K562 (cell line): ENCODE measurements around the gene CXCL1. TPM values are rescaled to one million over a fixed set of nuclear protein-coding genes. Genes with fewer than 3 reads are reported as not detected.

Source experiments
- ATAC-seq: fragments of 200-7000 bp; cut with Tn5 transposase; 3 replicates; pipeline ENCODE4 v1.9.1; 2020; ENCODE audit warnings: moderate library complexity
- BruUV-seq: library from RNA; stranded (reverse); fragments of 400-500 nt; replicated peaks from 2 replicates; lab custom pipeline; 2021; lab: Mats Ljungman, UMichigan
- CTCF ChIA-PET: fragments of 300-600 bp; formaldehyde crosslinking; extraction: SDS; loops from one replicate; lab custom pipeline; 2021; ENCODE audit warnings: low intra/inter-chr PET ratio; lab: Yijun Ruan, JAX
- POLR2A ChIA-PET: fragments of 300-600, 350-650 bp; sonication (Branson Sonifier 250); formaldehyde crosslinking; extraction: SDS; loops from one replicate; lab custom pipeline; 2021; ENCODE audit warnings: antibody characterized with exemption, inconsistent platforms; lab: Yijun Ruan, JAX
- DNase-seq, 4 experiments: peaks; one replicate each; pipeline versions ENCODE4 v3.0.0 to v3.0.0-alpha.2; 2011 to 2018; ENCODE audit warnings: low spot score in 3 of 4, mixed read lengths in 3 of 4; ENCODE audit errors: extremely low read depth in 1 of 4
- FAIRE-seq: peaks from 2 replicates; lab custom pipeline; 2011; peaks lifted over from hg19 to GRCh38; lab: Jason Lieb, UNC
- H2AFZ ChIP-seq: 2 replicates; pipeline ENCODE4 v1.6.0; 2011; ENCODE audit warnings: low read depth, low read length, control low read depth, inconsistent platforms
- H3K27ac ChIP-seq: fragments of 200-600 bp; 3 replicates; pipeline ENCODE4 v1.8.0; 2011; ENCODE audit warnings: low read depth, mild to moderate bottlenecking, control low read depth, inconsistent platforms, low read length, moderate library complexity, mixed read lengths; ENCODE audit errors: extremely low read depth
- H3K27me3 ChIP-seq, 2 experiments: fragments of 300-600 bp in 1 of 2; 2 replicates in 1 of 2; 3 replicates in 1 of 2; pipeline versions ENCODE4 v1.6.0 to v1.8.0; 2011; ENCODE audit warnings: inconsistent platforms in 2 of 2, low read length in 2 of 2, mild to moderate bottlenecking in 1 of 2, mixed read lengths in 1 of 2, moderate library complexity in 1 of 2; ENCODE audit not compliant: control insufficient read depth in 2 of 2, insufficient read depth in 2 of 2
- H3K36me3 ChIP-seq: fragments of 300-600 bp; 3 replicates; pipeline ENCODE4 v1.8.0; 2011; ENCODE audit warnings: mild to moderate bottlenecking, low read length, inconsistent platforms; ENCODE audit not compliant: control insufficient read depth, insufficient read depth
- H3K4me1 ChIP-seq, 2 experiments: fragments of 200-600 bp in 1 of 2; replicated peaks in 1 of 2; 2 replicates in 1 of 2; 3 replicates in 1 of 2; pipeline versions ENCODE4 v1.5.1 to v1.8.0; 2011; ENCODE audit warnings: inconsistent platforms in 2 of 2, low read length in 2 of 2, mild to moderate bottlenecking in 1 of 2, mixed read lengths in 1 of 2, moderate library complexity in 1 of 2; ENCODE audit not compliant: control insufficient read depth in 2 of 2, insufficient read depth in 2 of 2
- H3K4me2 ChIP-seq: 2 replicates; pipeline ENCODE4 v1.6.1; 2011; ENCODE audit warnings: low read length, control low read depth, inconsistent platforms, mixed read lengths; ENCODE audit not compliant: insufficient read depth
- H3K4me3 ChIP-seq: fragments of 200-600 bp; sonication (generic), shearing (Covaris generic); 2 replicates; pipeline ENCODE4 v1.5.1; 2016; ENCODE audit warnings: control low read depth, inconsistent platforms
- H3K79me2 ChIP-seq: fragments of 200-600 bp; 3 replicates; pipeline ENCODE4 v1.8.0; 2011; ENCODE audit warnings: low read length, inconsistent platforms; ENCODE audit not compliant: control insufficient read depth, insufficient read depth
- H3K9ac ChIP-seq, 2 experiments: 2 replicates each; pipeline versions ENCODE4 v1.6.0 to v1.6.1; 2011; ENCODE audit warnings: low read depth in 2 of 2, low read length in 2 of 2, control low read depth in 1 of 2, inconsistent platforms in 1 of 2, mild to moderate bottlenecking in 1 of 2, mixed read lengths in 1 of 2; ENCODE audit not compliant: insufficient read depth in 1 of 2
- H3K9me1 ChIP-seq: one replicate; pipeline ENCODE4 v1.6.0; 2011; ENCODE audit warnings: inconsistent platforms, mild to moderate bottlenecking, low read length, moderate library complexity; ENCODE audit not compliant: control insufficient read depth, insufficient read depth
- H3K9me3 ChIP-seq: replicated peaks from 2 replicates; pipeline ENCODE4 v1.5.1; 2011; ENCODE audit warnings: low read depth, low read length, inconsistent platforms; ENCODE audit not compliant: control insufficient read depth, insufficient read depth
- H4K20me1 ChIP-seq: replicated peaks from 2 replicates; pipeline ENCODE4 v1.6.1; 2011; ENCODE audit warnings: low read length, inconsistent platforms, mixed read lengths; ENCODE audit not compliant: control insufficient read depth, insufficient read depth
- COPS2 ChIP-seq: fragments of 450-650 bp; conservative IDR thresholded peaks from 2 replicates; pipeline ENCODE4 v1.6.1; 2016; ENCODE audit warnings: mild to moderate bottlenecking, moderate library complexity
- GTF2F1 ChIP-seq: IDR thresholded peaks from 2 replicates; pipeline ENCODE4 v1.6.1; 2011; ENCODE audit warnings: low read depth, low read length, improper control_type of control experiment
- HNRNPL ChIP-seq: fragments of 200-400 bp; formaldehyde crosslinking; IDR thresholded peaks from 2 replicates; pipeline ENCODE4 v1.6.1; 2017; ENCODE audit warnings: low read depth, mild to moderate bottlenecking, low read length
- MTA2 ChIP-seq: fragments of 450-650 bp; IDR thresholded peaks from 2 replicates; pipeline ENCODE4 v1.6.1; 2016; ENCODE audit warnings: low read depth
- NCOR1 ChIP-seq: fragments of 450-650 bp; IDR thresholded peaks from 2 replicates; pipeline ENCODE4 v1.6.1; 2016; ENCODE audit warnings: mild to moderate bottlenecking, moderate library complexity
- WHSC1 ChIP-seq: IDR thresholded peaks from one replicate; pipeline ENCODE4 v1.6.1; 2012; ENCODE audit warnings: low read length, control low read depth, inconsistent platforms
- ZNF239 ChIP-seq: fragments of 250-450 bp; sonication (Bioruptor Pico); IDR thresholded peaks from 2 replicates; pipeline ENCODE4 v1.4.0; 2020; ENCODE audit warnings: mild to moderate bottlenecking
- ZNF766 ChIP-seq: fragments of 200-800 bp; sonication (Bioruptor generic); conservative IDR thresholded peaks from 2 replicates; pipeline ENCODE4 v1.6.1; 2016; ENCODE audit warnings: missing genetic modification characterization, missing compliant biosample characterization
- WGBS: fragments of 100-300 bp; shearing (Covaris generic); methylation state at CpG from one replicate; pipeline ENCODE4 v1.1.6; 2016; ENCODE audit warnings: low coverage, mixed read lengths; ENCODE audit not compliant: insufficient coverage; ENCODE audit errors: missing lambda C conversion rate; 5-methylcytosine and 5-hydroxymethylcytosine counted together
- in situ Hi-C: fragments of 300-500 bp; cut with MboI; formaldehyde crosslinking; loops from 4 replicates; pipeline ENCODE4 v1.15.0; 2018; ENCODE audit warnings: inconsistent platforms, mixed read lengths
- intact Hi-C: fragments of 100-400 bp; cut with micrococcal nuclease; formaldehyde crosslinking; loops from 2 replicates; pipeline ENCODE4 v1.14.2; 2022
- polyA plus RNA-seq, 8 experiments: library from polyadenylated mRNA; depleted of rRNA in 4 of 8; stranded (reverse) in 5 of 8; unstranded in 3 of 8; fragments of >200 nt; fragmentation: Nextera tagmentation in 2 of 8; fragmentation: Illumina TruSeq in 1 of 8; extraction: Ambion mirVana in 2 of 8; extraction: Trizol in 1 of 8; gene quantifications; 2 replicates each; pipeline versions ENCODE4 v1.2.1 to v1.2.3, GENCODE V29; 2011 to 2014; ENCODE audit warnings: inconsistent platforms in 1 of 8, missing spikeins in 1 of 8
- total RNA-seq, 7 experiments: library from RNA; depleted of rRNA in 6 of 7; stranded (reverse); fragments of >200 nt in 6 of 7; fragmentation: Illumina TruSeq in 2 of 7; extraction: Trizol in 2 of 7; gene quantifications; 2 replicates each; pipeline versions ENCODE4 v1.2.1 to v1.2.3, GENCODE V29; 2011 to 2021; ENCODE audit warnings: low replicate concordance in 1 of 7
- TF ChIP-seq, protein P1 (sequence below), 2 experiments: fragments of 450-650 bp in 1 of 2; sonication (generic) in 1 of 2; formaldehyde crosslinking; conservative IDR thresholded peaks; 2 replicates each; pipeline versions ENCODE4 v1.4.0 to v1.8.1; 2020 to 2022; ENCODE audit warnings: mild to moderate bottlenecking in 1 of 2, missing genetic modification reagents in 1 of 2

The CXCL1 gene
- total and polyA plus RNA-seq, 9 of the 15 experiments (the other 6 are each of a cell fraction or from before 2014, with no cell fraction given): 0.07 to 2.2 (median 0.32) TPM; not detected in 3

- H3K79me2 ChIP-seq: no peaks in the 10 kb centered on the region
- 70% methylated on average over 1 of the region's 1 CpG for WGBS
- no peak for FAIRE-seq
- no TSS peak for BruUV-seq
- no peak overlapping the region for H3K27ac ChIP-seq
- no peaks in the 10 kb centered on the region for H3K27me3 ChIP-seq
- in situ Hi-C loops: loop anchor here (10.0 kb wide), 1 partner anchor 259 kb away; no protein-coding TSS in a partner anchor
- no peak for TF ChIP-seq COPS2
- no peak for TF ChIP-seq HNRNPL
- TF ChIP-seq, protein P1, sequence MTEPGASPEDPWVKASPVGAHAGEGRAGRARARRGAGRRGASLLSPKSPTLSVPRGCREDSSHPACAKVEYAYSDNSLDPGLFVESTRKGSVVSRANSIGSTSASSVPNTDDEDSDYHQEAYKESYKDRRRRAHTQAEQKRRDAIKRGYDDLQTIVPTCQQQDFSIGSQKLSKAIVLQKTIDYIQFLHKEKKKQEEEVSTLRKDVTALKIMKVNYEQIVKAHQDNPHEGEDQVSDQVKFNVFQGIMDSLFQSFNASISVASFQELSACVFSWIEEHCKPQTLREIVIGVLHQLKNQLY (CRISPR knock-in tag; conservative IDR thresholded peaks at IDR 0.05): no peak
- no peak for TF ChIP-seq ZNF766 (CRISPR knock-in tag)
- no peak for TF ChIP-seq GTF2F1
- TF ChIP-seq MTA2: no peak
- no peak for TF ChIP-seq ZNF239
- no peak for TF ChIP-seq WHSC1
- TF ChIP-seq NCOR1: no peak
- TF ChIP-seq, all 486 proteins: peak for 0
- no peak for ATAC-seq
- Histone ChIP-seq H4K20me1 (no peaks in the 10 kb centered on the region), H3K4me1 (no peaks in the 10 kb centered on the region), H3K9ac (no peak overlapping the region), H3K4me3 (no peak overlapping the region), H3K4me2 (no peak overlapping the region), H3K9me1 (no peaks in the 10 kb centered on the region), H3K36me3 (no peaks in the 10 kb centered on the region), H2AFZ (no peak overlapping the region), H3K9me3 (no peaks in the 10 kb centered on the region)
- CTCF ChIA-PET: no interaction called here
- no peak for DNase-seq
- POLR2A ChIA-PET: interaction anchor here (0.5 kb wide), 1 partner anchor 170 kb away, joined by 3 read pairs; no protein-coding TSS in a partner anchor
- intact Hi-C loops: no loop called here
Measured at GRCh38 chr4:73875401-73875800, 6.2 kb downstream of the CXCL1 start.
